Hepatocyte (in vitro differentiated cells): ENCODE data around the gene SORL1. TPM values are rescaled to one million over a fixed set of nuclear protein-coding genes. Genes with fewer than 3 reads are reported as not detected.

Experiments used
- DNase-seq: peaks from one replicate; pipeline ENCODE4 v3.0.0-alpha.2; 2016; ENCODE audit warnings: low spot score
- H2AFZ ChIP-seq: fragments of 200-600 bp; sonication (generic); 2 replicates; pipeline ENCODE4 v1.6.0; 2016; ENCODE audit warnings: antibody characterized with exemption, mild to moderate bottlenecking
- H3K27ac ChIP-seq: fragments of 200-600 bp; sonication (generic); 2 replicates; pipeline ENCODE4 v1.5.1; 2016; ENCODE audit warnings: mild to moderate bottlenecking
- H3K27me3 ChIP-seq: fragments of 200-600 bp; sonication (generic); 2 replicates; pipeline ENCODE4 v1.6.1; 2016
- H3K36me3 ChIP-seq: fragments of 200-600 bp; sonication (generic); replicated peaks from 2 replicates; pipeline ENCODE4 v1.5.1; 2016; ENCODE audit warnings: low read depth; ENCODE audit not compliant: insufficient read depth
- H3K4me1 ChIP-seq: fragments of 200-600 bp; sonication (generic); 2 replicates; pipeline ENCODE4 v1.5.1; 2016; ENCODE audit warnings: mild to moderate bottlenecking, moderate library complexity; ENCODE audit not compliant: insufficient read depth
- H3K4me2 ChIP-seq: fragments of 200-600 bp; sonication (generic); 2 replicates; pipeline ENCODE4 v1.6.0; 2016
- H3K4me3 ChIP-seq: fragments of 200-600 bp; sonication (generic); 2 replicates; pipeline ENCODE4 v1.5.1; 2016; ENCODE audit warnings: mild to moderate bottlenecking
- H3K79me2 ChIP-seq: fragments of 200-600 bp; sonication (generic); 2 replicates; pipeline ENCODE4 v1.6.0; 2017; ENCODE audit warnings: mild to moderate bottlenecking
- H3K9me2 ChIP-seq: fragments of 200-600 bp; sonication (generic); replicated peaks from 2 replicates; pipeline ENCODE4 v1.6.0; 2017; ENCODE audit warnings: mild to moderate bottlenecking; ENCODE audit not compliant: insufficient read depth
- H3K9me3 ChIP-seq: fragments of 200-600 bp; sonication (generic); 2 replicates; pipeline ENCODE4 v1.5.1; 2016; ENCODE audit warnings: low read depth, mild to moderate bottlenecking
- H4K20me1 ChIP-seq: fragments of 200-600 bp; sonication (generic); 2 replicates; pipeline ENCODE4 v1.6.0; 2016; ENCODE audit warnings: mild to moderate bottlenecking; ENCODE audit not compliant: insufficient read depth, poor library complexity, severe bottlenecking
- CTCF ChIP-seq: fragments of 200-600 bp; sonication (generic); IDR thresholded peaks from 2 replicates; pipeline ENCODE4 v1.5.1; 2016; ENCODE audit warnings: antibody characterized with exemption, mild to moderate bottlenecking; ENCODE audit not compliant: poor library complexity
- EZH2 ChIP-seq: fragments of 200-600 bp; sonication (generic); IDR thresholded peaks from 2 replicates; pipeline ENCODE4 v1.6.1; 2016; ENCODE audit warnings: antibody characterized with exemption, mild to moderate bottlenecking, borderline replicate concordance
- EZH2phosphoT487 ChIP-seq: fragments of 200-600 bp; sonication (generic); IDR thresholded peaks from one replicate; pipeline ENCODE4 v1.6.1; 2018; ENCODE audit warnings: antibody characterized with exemption, mild to moderate bottlenecking, low read depth, moderate library complexity; ENCODE audit not compliant: unreplicated experiment, severe bottlenecking
- WGBS: methylation state at CpG from one replicate; pipeline ENCODE4 v1.1.6; 2016; ENCODE audit warnings: low lambda C conversion rate; ENCODE audit errors: missing lambda C conversion rate; 5-methylcytosine and 5-hydroxymethylcytosine counted together
- polyA plus RNA-seq: library from polyadenylated mRNA; unstranded; fragments of >200 nt; fragmentation: Nextera tagmentation; extraction: Ambion mirVana; gene quantifications from 2 replicates; pipeline ENCODE4 v1.2.1, GENCODE V29; 2016
- total RNA-seq: library from RNA; depleted of rRNA; stranded (reverse); fragments of >200 nt; gene quantifications from 2 replicates; pipeline ENCODE4 v1.2.3, GENCODE V29; 2014

The SORL1 gene
- total and polyA plus RNA-seq, 2 experiments from 2014 or later, result 13.5 to 26.5 TPM

GRCh38 chr11:121523581-121524232 lies 71.6 kb downstream of the SORL1 start:
- Histone ChIP-seq H3K4me2 (no peak overlapping the region), H3K27ac (no peak overlapping the region), H3K4me1 (no peaks in the 10 kb centered on the region), H3K9me2 (no peaks in the 10 kb centered on the region), H4K20me1 (no peaks in the 10 kb centered on the region), H3K79me2 (no peaks in the 10 kb centered on the region), H3K4me3 (no peak overlapping the region), H3K36me3 (peaks cover 3% of the 10 kb centered on the region), H3K27me3 (no peaks in the 10 kb centered on the region), H2AFZ (no peak overlapping the region), H3K9me3 (peaks cover 9% of the 10 kb centered on the region)
- TF ChIP-seq CTCF (no peak), EZH2phosphoT487 (no peak), EZH2 (no peak)
- WGBS, result 77% methylated on average over 13 of the region's 13 CpGs
- DNase-seq, result no peak

- no peak for DNase-seq
- peaks cover 3% of the 10 kb centered on the region for H3K36me3 ChIP-seq
- no peak overlapping the region for H3K4me2 ChIP-seq
- H3K9me2 ChIP-seq, result no peaks in the 10 kb centered on the region
- H3K27ac ChIP-seq, result no peak overlapping the region
- H4K20me1 ChIP-seq, result no peaks in the 10 kb centered on the region
- H2AFZ ChIP-seq, result no peak overlapping the region
- H3K9me3 ChIP-seq, result peaks cover 9% of the 10 kb centered on the region
- TF ChIP-seq EZH2phosphoT487 (no peak), EZH2 (no peak), CTCF (no peak)
- 69% methylated on average over 4 of the region's 4 CpGs for WGBS
- H3K4me3 ChIP-seq, result no peak overlapping the region
- H3K4me1 ChIP-seq, result no peaks in the 10 kb centered on the region
- no peaks in the 10 kb centered on the region for H3K79me2 ChIP-seq
- no peaks in the 10 kb centered on the region for H3K27me3 ChIP-seq
Measured at GRCh38 chr11:121524233-121524631, 72.1 kb downstream of the SORL1 start.

GRCh38 chr11:121525376-121525775 lies 73.3 kb downstream of the SORL1 start:
- Histone ChIP-seq H2AFZ (no peak overlapping the region), H3K4me1 (no peaks in the 10 kb centered on the region), H3K4me2 (no peak overlapping the region), H3K36me3 (peaks cover 3% of the 10 kb centered on the region), H3K4me3 (no peak overlapping the region), H3K79me2 (no peaks in the 10 kb centered on the region), H3K9me3 (peaks cover 16% of the 10 kb centered on the region), H3K27me3 (no peaks in the 10 kb centered on the region), H3K27ac (no peak overlapping the region), H3K9me2 (no peaks in the 10 kb centered on the region), H4K20me1 (no peaks in the 10 kb centered on the region)
- DNase-seq, result no peak
- TF ChIP-seq EZH2phosphoT487 (no peak), EZH2 (no peak), CTCF (no peak)
